Activated T-helper 1 cell treated with anti-CD3 and anti-CD28 coated beads, Interleukin-12 subunit alpha, Interleukin-12 subunit beta, Interleukin-2, Interleukin-4 antibody, amounts not matched to agents 30 ng/mL and 10 ng/mL and 1 ng/mL, durations not matched to agents 14 hours and 24 hours and 36 hours (primary cell): ENCODE data around the gene TEX10. TPM values are rescaled to one million over a fixed set of nuclear protein-coding genes. Genes with fewer than 3 reads are reported as not detected.
"Not testable (repeated sequence)": the region's sequence is repeated elsewhere in the genome, so short reads cannot be mapped to it uniquely, and the experiment has no call there.

Source experiments
- DNase-seq: peaks from one replicate; pipeline ENCODE4 v3.0.0; 2021; ENCODE audit warnings: low spot score
- H3K27ac Mint-ChIP-seq: one replicate; pipeline ENCODE4 v1.8.0; 2021; ENCODE audit warnings: mild to moderate bottlenecking, mixed read lengths
- H3K27me3 Mint-ChIP-seq: one replicate; pipeline ENCODE4 v1.8.0; 2022; ENCODE audit warnings: mild to moderate bottlenecking, moderate library complexity, mixed read lengths; ENCODE audit not compliant: insufficient read depth
- H3K36me3 Mint-ChIP-seq: one replicate; pipeline ENCODE4 v1.8.0; 2021; ENCODE audit warnings: low read depth, mixed read lengths
- H3K4me1 Mint-ChIP-seq: one replicate; pipeline ENCODE4 v1.8.0; 2021; ENCODE audit warnings: low read depth, mixed read lengths
- H3K4me3 Mint-ChIP-seq: one replicate; pipeline ENCODE4 v1.8.0; 2021; ENCODE audit warnings: mild to moderate bottlenecking, moderate library complexity, mixed read lengths
- H3K9me3 Mint-ChIP-seq: one replicate; pipeline ENCODE4 v1.8.0; 2021; ENCODE audit warnings: mixed read lengths
- intact Hi-C: fragments of 100-400 bp; cut with micrococcal nuclease; formaldehyde crosslinking; loops from one replicate; pipeline ENCODE4 v1.15.1; 2024
- total RNA-seq: library from RNA; stranded (reverse); gene quantifications from 2 replicates; pipeline ENCODE4 v1.2.3, GENCODE V29; 2022

The TEX10 gene
- total RNA-seq: 30.4 and 30.9 TPM in 2 replicates

DNA sequence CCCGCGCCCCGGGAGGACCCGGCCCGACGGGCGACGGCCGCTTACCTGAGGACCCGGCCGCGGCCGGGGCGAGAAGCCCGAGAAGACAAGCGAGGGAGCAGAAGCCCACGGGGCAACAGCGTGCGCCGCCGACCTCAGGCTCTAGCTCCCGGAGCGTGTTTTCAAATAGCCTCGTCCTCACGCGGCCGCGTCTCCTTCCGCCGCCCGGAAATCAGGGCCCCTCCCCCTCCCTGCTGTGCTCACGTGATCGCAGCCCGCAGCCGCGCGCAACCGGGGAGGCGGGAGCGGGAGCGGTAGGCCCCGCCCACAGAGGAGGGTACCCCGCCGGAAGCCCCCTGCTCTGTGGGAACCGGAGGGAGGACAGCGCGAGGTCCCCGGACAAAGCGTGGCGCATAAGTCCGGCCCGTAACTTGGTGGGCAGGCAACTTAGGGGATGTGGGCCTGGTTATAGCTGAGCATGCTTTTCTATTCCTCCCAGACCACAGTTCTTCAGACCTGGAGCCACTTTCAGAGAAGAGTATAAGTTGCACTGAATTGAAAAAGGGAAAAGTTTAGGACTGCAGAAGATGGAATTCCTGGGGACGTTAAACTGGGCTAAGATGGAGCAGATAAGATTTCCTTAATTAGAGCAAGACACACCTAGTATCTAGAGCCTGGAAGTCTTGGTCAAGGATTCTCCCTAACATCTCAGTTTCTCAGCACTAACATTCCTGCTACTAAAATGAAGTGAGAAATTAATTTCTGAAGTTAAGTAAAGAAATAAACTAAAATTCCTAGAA is at the start of gene TEX10:
TEX10 (minus strand) TSS at position 216 of the 779 bp plus-strand sequence. CDS start 3,579 bp downstream, outside the sequence.
- Mint-ChIP-seq H3K9me3 (peaks cover 17% of the 10 kb centered on the region), H3K27ac (peak within 1 kb of the TSS; percentile 75), H3K36me3 (peaks cover 23% of the 10 kb centered on the region), H3K27me3 (no peaks in the 10 kb centered on the region), H3K4me1 (peaks cover 50% of the 10 kb centered on the region), H3K4me3 (peak within 1 kb of the TSS; percentile 91)
- intact Hi-C loops: loop anchor here (1.0 to 10.0 kb wide), 9 partner anchors 58 to 1180 kb away; partner anchors contain the start of genes ALG2, INVS, MRPL50 and RNF20
- DNase-seq: peak; percentile 85

DNA sequence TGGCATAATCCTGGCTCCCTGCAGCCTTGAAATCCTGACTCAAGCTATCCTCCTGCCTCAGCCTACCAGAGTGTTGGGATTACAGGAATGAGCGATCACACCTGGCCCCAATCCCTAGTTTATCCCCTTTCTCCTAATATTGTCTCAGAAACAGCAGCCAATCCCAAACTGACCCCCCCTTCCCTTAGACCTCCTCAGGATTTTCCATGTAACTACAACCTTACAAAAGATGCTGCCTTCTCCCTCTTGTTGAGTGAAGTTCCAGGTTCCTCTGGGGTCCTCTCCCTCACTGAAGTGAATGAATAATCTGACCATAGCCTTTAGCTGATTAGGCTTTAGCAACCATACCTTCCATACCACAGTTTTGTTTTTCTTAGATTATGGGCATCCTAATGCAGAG is 48.3 kb upstream of the TEX10 start:
- no peaks in the 10 kb centered on the region for H3K4me1 Mint-ChIP-seq
- H3K27ac Mint-ChIP-seq: no peak overlapping the region
- H3K9me3 Mint-ChIP-seq: no peaks in the 10 kb centered on the region
- H3K36me3 Mint-ChIP-seq: no peaks in the 10 kb centered on the region
- H3K27me3 Mint-ChIP-seq: peaks cover 19% of the 10 kb centered on the region
- DNase-seq: no peak
- intact Hi-C loops: no loop called here
- no peak overlapping the region for H3K4me3 Mint-ChIP-seq

DNA sequence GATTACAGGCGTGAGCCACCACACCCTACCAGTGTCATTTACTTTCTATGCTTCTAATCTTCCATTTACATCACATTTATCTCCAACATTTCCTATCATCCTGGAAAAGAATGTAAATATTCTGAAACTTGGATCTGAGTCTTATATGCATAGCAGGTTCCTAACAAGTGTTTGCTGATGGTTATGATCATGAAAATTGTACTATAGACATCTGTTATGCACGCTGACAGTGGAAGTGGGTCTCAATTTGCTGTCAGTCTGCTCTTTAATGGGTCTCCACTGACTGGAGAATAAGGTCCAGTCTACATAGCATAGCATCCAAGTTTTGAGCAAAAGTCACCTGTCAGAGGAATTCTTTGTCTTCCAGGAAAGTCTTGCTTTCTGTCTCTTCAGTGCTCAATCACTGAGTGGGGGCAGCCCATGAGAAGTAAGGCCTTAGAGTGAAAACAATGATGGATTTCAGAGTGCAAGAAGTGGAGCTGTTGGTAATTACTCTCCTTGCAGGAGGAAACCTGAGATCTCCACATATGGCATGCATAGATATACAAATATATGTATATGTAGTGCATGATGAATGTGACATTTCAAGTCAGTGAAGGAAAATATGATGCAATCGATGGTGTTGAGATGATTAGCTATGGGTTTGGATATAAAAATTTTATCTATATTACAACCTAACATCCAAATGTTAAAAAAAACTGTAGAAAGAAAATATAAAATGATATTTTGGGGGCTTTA is 45.0 kb upstream of the TEX10 start:
- Mint-ChIP-seq H3K27ac (no peak overlapping the region), H3K36me3 (no peaks in the 10 kb centered on the region), H3K27me3 (peaks cover 17% of the 10 kb centered on the region), H3K9me3 (no peaks in the 10 kb centered on the region), H3K4me1 (no peaks in the 10 kb centered on the region), H3K4me3 (no peak overlapping the region)
- intact Hi-C loops: no loop called here
- no peak for DNase-seq

DNA sequence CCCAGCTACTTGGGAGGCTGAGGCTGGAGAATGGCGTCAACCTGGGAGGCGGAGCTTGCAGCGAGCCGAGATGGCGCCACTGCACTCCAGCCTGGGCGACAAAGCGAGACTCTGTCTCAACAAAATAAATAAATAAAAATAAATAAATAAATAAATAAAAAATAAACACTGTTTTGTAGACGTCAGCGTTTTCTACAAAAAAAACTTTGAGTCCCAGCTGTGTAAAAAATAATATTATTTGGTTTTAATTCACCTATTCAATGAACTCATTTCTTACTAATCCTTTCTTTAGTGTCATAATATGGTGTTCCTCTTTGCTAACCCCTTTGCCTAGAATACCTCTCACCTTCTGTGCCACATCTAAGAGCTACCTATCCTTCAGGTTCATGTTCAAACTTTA is 44.0 kb upstream of the TEX10 start:
- no peak overlapping the region for H3K4me3 Mint-ChIP-seq
- H3K27ac Mint-ChIP-seq: no peak overlapping the region
- no peaks in the 10 kb centered on the region for H3K36me3 Mint-ChIP-seq
- peaks cover 13% of the 10 kb centered on the region for H3K27me3 Mint-ChIP-seq
- H3K9me3 Mint-ChIP-seq: no peaks in the 10 kb centered on the region
- H3K4me1 Mint-ChIP-seq: no peaks in the 10 kb centered on the region
- intact Hi-C loops: no loop called here
- no peak for DNase-seq

DNA sequence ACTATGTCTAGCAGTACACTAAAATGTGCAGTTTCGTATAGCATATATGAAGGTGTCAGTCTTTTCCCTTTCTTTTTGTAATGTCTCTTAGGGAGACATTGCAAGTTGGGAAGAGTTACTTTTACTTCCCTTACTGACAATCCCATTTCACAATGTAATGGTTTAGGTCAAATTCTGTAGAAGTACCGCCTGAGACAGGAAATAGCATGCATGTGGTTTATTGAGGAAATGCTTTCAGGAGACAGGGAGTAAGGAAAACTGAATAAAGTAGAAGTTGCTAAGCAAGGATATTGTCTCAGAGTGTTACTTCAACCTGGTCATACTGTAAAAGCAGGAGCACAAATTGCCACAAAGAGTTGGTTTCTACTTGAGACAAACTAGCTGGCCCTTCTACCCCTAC is 42.1 kb upstream of the TEX10 start:
- H3K27me3 Mint-ChIP-seq: peaks cover 4% of the 10 kb centered on the region
- H3K9me3 Mint-ChIP-seq: no peaks in the 10 kb centered on the region
- no peaks in the 10 kb centered on the region for H3K36me3 Mint-ChIP-seq
- H3K4me1 Mint-ChIP-seq: no peaks in the 10 kb centered on the region
- DNase-seq: no peak
- no peak overlapping the region for H3K4me3 Mint-ChIP-seq
- intact Hi-C loops: no loop called here
- H3K27ac Mint-ChIP-seq: no peak overlapping the region

DNA sequence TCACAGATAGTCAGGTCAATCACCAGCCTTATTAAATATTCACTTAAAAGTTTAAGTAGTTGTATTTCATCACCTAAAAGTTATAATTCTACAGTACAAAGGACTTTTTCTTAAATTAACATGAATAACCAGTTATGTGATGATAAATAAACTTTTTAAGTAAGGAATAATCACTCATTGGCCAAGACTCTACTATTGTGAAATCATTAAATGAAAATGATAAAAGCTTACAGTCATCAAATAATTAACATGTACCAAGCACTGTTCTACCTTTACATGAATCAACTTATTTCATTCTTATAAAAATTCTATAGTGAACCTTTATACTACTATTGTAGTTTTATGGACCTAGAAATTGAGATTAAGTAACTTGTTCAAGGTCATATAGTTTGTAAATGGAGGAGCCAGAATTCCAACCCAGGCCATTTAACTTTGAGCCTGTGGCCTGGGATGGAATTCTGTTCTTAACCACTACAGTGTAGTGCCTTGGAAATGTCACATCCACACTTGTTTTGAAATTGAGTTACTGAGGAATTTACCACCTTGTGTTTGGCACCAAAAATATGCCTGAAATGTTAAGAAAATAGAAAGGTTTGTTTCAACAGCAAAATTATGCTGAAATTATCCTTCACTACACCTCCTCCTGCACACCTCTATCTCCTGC is 41.4 kb upstream of the TEX10 start:
- Mint-ChIP-seq H3K27me3 (peaks cover 4% of the 10 kb centered on the region), H3K4me1 (no peaks in the 10 kb centered on the region), H3K36me3 (no peaks in the 10 kb centered on the region), H3K9me3 (no peaks in the 10 kb centered on the region), H3K27ac (no peak overlapping the region), H3K4me3 (no peak overlapping the region)
- no peak for DNase-seq
- intact Hi-C loops: no loop called here

DNA sequence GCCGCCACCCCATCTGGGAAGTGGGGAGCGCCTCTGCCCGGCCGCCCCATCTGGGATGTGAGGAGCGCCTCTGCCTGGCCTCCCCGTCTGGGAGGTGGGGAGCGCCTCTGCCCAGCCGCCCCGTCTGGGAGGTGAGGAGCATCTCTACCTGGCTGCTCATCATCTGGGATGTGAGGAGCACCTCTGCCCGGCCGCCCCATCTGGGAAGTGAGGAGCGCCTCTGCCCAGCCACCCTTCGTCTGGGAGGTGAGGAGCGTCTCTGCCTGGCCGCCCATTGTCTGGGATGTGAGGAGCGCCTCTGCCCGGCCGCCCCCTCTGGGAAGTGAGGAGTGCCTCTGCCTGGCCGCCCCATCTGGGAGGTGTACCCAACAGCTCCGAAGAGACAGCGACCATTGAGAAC is 40.2 kb upstream of the TEX10 start:
- intact Hi-C loops, H3K4me3 Mint-ChIP-seq, H3K36me3 Mint-ChIP-seq, DNase-seq, H3K27ac Mint-ChIP-seq, H3K4me1 Mint-ChIP-seq, H3K27me3 Mint-ChIP-seq, H3K9me3 Mint-ChIP-seq: not testable (repeated sequence)

DNA sequence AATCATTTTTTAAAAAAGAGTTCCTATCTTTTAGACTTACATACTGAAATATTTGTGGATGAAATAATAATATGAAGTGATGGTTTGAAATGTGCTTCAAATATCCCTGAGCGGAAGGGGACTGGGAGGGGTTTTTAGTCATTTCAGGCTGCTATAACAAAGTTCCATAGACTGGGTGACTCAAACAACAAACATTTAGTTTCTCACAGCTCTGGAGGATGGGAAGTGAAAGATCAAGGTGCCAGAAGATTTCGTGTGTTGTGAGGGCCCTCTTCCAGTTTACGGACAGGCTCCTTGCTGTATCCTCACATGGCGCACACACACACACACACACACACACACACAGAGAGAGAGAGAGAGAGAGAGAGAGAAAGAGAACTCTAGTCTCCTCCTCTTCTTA is 27.1 kb upstream of the TEX10 start:
- intact Hi-C loops: no loop called here

DNA sequence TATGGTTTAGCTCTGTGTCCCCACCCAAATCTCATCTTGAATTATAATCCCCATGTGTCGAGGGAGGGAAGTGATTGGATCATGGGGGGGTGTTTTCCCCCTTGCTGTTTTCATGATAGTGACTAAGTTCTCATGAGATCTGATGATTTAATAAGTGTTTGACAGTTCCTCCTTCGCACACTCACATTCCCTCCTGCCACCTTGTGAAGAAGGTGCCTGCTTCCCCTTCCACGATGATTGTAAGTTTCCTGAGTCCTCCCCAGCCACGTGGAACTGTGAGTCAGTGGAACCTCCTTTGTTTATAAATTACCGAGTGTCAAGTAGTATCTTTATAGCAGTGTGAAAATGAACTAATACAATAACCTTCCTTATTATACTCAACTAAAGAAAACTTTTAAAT is 24.3 kb upstream of the TEX10 start:
- DNase-seq: no peak
- H3K27me3 Mint-ChIP-seq: no peaks in the 10 kb centered on the region
- intact Hi-C loops: no loop called here
- H3K27ac Mint-ChIP-seq: no peak overlapping the region
- no peaks in the 10 kb centered on the region for H3K36me3 Mint-ChIP-seq
- no peak overlapping the region for H3K4me3 Mint-ChIP-seq
- H3K4me1 Mint-ChIP-seq: no peaks in the 10 kb centered on the region
- no peaks in the 10 kb centered on the region for H3K9me3 Mint-ChIP-seq

More for the DNA sequence above, 27.1 kb upstream of the TEX10 start:
- Mint-ChIP-seq H3K4me3 (no peak overlapping the region), H3K4me1 (no peaks in the 10 kb centered on the region), H3K9me3 (no peaks in the 10 kb centered on the region), H3K27me3 (no peaks in the 10 kb centered on the region), H3K27ac (no peak overlapping the region), H3K36me3 (no peaks in the 10 kb centered on the region)
- DNase-seq: no peak

DNA sequence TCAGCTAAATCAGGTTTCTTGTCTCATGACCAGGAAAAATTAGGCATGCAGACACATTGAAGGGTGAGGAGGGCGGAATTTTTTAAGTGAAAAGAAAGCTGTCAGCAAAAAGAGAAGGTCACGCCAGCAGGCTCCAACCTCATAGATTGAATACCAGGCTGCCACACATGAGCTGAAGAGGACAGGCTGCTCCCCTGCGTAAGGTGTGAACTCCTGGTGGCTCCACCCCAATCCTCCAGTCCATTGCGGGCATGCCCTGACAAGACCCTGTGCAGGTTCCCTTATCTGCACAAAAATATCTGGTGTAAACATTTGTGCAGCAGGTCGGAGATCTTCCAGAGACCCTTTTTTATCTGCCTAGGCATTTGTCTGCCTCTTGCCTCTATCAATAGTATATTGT is 22.9 kb upstream of the TEX10 start:
- no peak for DNase-seq
- Mint-ChIP-seq H3K4me3 (no peak overlapping the region), H3K4me1 (no peaks in the 10 kb centered on the region), H3K27me3 (no peaks in the 10 kb centered on the region), H3K36me3 (no peaks in the 10 kb centered on the region), H3K27ac (no peak overlapping the region), H3K9me3 (no peaks in the 10 kb centered on the region)
- intact Hi-C loops: no loop called here

DNA sequence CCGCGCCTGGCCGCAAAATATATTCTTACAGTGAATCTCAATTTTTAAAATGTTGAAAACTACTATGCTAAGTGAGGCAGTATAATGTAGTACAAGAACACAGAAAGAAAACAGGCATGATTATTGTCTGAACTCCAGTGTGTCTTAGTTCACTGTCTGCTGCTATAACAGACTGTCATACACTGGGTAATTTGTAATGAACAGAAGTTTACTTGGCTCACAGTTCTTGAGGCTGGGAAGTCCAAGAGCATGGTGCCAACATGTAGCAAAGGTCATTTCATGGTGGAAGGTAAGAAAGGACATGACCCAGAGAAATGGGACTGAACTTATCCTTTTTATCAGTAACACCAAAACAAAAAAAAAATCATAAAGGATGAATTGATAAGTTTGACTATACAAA is 19.9 kb upstream of the TEX10 start:
- no peak overlapping the region for H3K27ac Mint-ChIP-seq
- intact Hi-C loops: no loop called here
- no peaks in the 10 kb centered on the region for H3K36me3 Mint-ChIP-seq
- H3K4me3 Mint-ChIP-seq: no peak overlapping the region
- no peaks in the 10 kb centered on the region for H3K4me1 Mint-ChIP-seq
- no peak for DNase-seq
- peaks cover 9% of the 10 kb centered on the region for H3K9me3 Mint-ChIP-seq
- no peaks in the 10 kb centered on the region for H3K27me3 Mint-ChIP-seq

DNA sequence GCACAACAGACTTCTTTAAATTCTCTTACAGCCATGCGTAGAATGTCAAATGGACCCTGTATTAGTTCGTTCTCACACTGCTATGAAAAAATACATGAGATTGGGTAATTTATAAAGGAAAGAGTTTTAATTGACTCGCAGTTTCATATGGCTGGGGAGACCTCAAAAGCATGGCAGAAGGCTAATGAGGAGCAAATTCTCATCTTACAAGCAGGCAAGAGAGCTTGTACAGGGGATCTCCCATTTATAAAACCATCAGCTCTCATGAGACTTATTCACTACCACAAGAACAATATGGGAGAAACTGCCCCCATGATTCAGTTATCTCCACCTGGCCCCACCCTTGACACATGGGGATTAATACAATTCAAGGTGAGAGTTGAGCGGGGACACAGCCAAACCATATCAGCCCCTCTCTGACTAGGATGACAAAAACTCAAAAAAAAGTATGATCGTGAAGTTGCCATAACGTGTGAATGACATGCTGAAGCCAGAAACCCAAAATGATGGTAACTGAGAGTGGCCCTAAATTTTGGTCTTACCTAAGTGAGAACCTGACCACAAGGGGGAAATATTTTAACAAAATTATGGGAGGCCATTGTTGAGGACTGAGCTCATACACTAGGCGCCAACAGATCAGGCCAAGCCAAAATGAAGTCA is 17.5 kb upstream of the TEX10 start:
- peaks cover 9% of the 10 kb centered on the region for H3K9me3 Mint-ChIP-seq
- DNase-seq: no peak
- H3K36me3 Mint-ChIP-seq: no peaks in the 10 kb centered on the region
- no peaks in the 10 kb centered on the region for H3K4me1 Mint-ChIP-seq
- no peak overlapping the region for H3K27ac Mint-ChIP-seq
- intact Hi-C loops: no loop called here
- no peak overlapping the region for H3K4me3 Mint-ChIP-seq
- H3K27me3 Mint-ChIP-seq: no peaks in the 10 kb centered on the region
